Natural killer cell (primary cell): ENCODE data around the gene HES3. TPM values are rescaled to one million over a fixed set of nuclear protein-coding genes. Genes with fewer than 3 reads are reported as not detected.

ENCODE experiments used
- ATAC-seq, 3 donors: fragments of 150-1000 bp in 2 of 3; fragments of 200-7000 bp in 1 of 3; cut with Tn5 transposase; 1 replicate in 1 of 3; 2 replicates in 2 of 3; pipeline ENCODE4 v1.10.0; 2021; ENCODE audit warnings: mild to moderate bottlenecking in 2 of 3, moderate library complexity in 2 of 3
- DNase-seq, 2 donors: peaks; one replicate each; pipeline versions ENCODE4 v3.0.0 to v3.0.0-alpha.2; 2013 to 2021; ENCODE audit warnings: mixed read lengths in 1 of 2
- H3K27ac ChIP-seq: one replicate; pipeline ENCODE4 v1.5.1; 2013; ENCODE audit warnings: mild to moderate bottlenecking, low read length
- H3K27me3 ChIP-seq: one replicate; pipeline ENCODE4 v1.6.1; 2013; ENCODE audit warnings: low read length; ENCODE audit not compliant: control insufficient read depth, insufficient read depth
- H3K36me3 ChIP-seq: one replicate; pipeline ENCODE4 v1.6.1; 2013; ENCODE audit warnings: low read length; ENCODE audit not compliant: control insufficient read depth, insufficient read depth
- H3K4me1 ChIP-seq: one replicate; pipeline ENCODE4 v1.6.1; 2013; ENCODE audit warnings: low read length; ENCODE audit not compliant: control insufficient read depth, insufficient read depth
- H3K4me3 ChIP-seq: one replicate; pipeline ENCODE4 v1.5.1; 2013; ENCODE audit warnings: low read length
- H3K9me3 ChIP-seq: one replicate; pipeline ENCODE4 v1.6.1; 2013; ENCODE audit warnings: low read length; ENCODE audit not compliant: control insufficient read depth, insufficient read depth
- H3K27ac Mint-ChIP-seq, 2 donors: one replicate each; pipeline ENCODE4 v1.8.0; 2022; ENCODE audit warnings: mild to moderate bottlenecking in 2 of 2, mixed read lengths in 2 of 2, moderate library complexity in 1 of 2
- H3K27me3 Mint-ChIP-seq, 2 donors: one replicate each; pipeline ENCODE4 v1.8.0; 2022; ENCODE audit warnings: low read depth in 2 of 2, mixed read lengths in 2 of 2
- H3K36me3 Mint-ChIP-seq: one replicate; pipeline ENCODE4 v1.8.0; 2022; ENCODE audit warnings: mixed read lengths
- H3K4me1 Mint-ChIP-seq, 2 donors: one replicate each; pipeline ENCODE4 v1.8.0; 2022; ENCODE audit warnings: mixed read lengths in 2 of 2
- H3K4me3 Mint-ChIP-seq: one replicate; pipeline ENCODE4 v1.8.0; 2022; ENCODE audit warnings: mild to moderate bottlenecking, moderate library complexity, mixed read lengths
- H3K9me3 Mint-ChIP-seq, 2 donors: one replicate each; pipeline ENCODE4 v1.8.0; 2022; ENCODE audit warnings: mixed read lengths in 2 of 2
- WGBS: methylation state at CpG from one replicate; pipeline ENCODE4 v1.1.7; 2013; ENCODE audit warnings: missing lambda C conversion rate; ENCODE audit not compliant: insufficient coverage; 5-methylcytosine and 5-hydroxymethylcytosine counted together
- intact Hi-C: fragments of 100-400 bp; cut with micrococcal nuclease; formaldehyde crosslinking; loops from one replicate; pipeline ENCODE4 v1.14.2; 2022
- total RNA-seq, 4 donors: library from RNA; stranded (reverse); fragments of 120-200 nt in 1 of 4; gene quantifications; one replicate each; pipeline versions ENCODE4 v1.2.3 to v1.2.4, GENCODE V29; 2013 to 2022
- TF ChIP-seq, protein P1 (sequence below): fragments of 200-600 bp; IDR thresholded peaks from one replicate; pipeline ENCODE4 v1.8.0; 2022; ENCODE audit warnings: antibody characterized with exemption

The HES3 gene
- total RNA-seq, 3 donors from 2014 or later (not counting 1 experiment from before 2014, with no cell fraction given) = not detected

DNA sequence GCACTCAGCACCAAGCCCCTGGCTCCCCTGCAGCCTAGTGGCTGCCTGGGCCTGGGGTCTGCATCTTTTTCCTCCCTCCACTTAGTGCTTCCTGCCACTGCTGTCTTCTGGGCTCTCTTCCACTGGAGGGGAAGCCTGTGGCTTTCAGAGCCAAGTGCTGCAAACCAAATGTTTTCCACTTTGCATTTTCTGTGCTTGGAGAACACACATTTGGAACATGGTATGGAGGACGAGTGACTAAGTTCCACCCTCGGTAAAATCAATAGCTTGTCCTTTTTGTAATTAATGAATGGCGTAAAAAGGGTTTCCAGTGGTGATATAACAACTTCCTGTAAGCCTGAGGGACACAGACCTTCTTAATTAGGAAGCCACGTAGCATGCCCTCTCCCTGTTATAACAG, 27.0 kb downstream of the HES3 start:
- TF ChIP-seq, protein P1, sequence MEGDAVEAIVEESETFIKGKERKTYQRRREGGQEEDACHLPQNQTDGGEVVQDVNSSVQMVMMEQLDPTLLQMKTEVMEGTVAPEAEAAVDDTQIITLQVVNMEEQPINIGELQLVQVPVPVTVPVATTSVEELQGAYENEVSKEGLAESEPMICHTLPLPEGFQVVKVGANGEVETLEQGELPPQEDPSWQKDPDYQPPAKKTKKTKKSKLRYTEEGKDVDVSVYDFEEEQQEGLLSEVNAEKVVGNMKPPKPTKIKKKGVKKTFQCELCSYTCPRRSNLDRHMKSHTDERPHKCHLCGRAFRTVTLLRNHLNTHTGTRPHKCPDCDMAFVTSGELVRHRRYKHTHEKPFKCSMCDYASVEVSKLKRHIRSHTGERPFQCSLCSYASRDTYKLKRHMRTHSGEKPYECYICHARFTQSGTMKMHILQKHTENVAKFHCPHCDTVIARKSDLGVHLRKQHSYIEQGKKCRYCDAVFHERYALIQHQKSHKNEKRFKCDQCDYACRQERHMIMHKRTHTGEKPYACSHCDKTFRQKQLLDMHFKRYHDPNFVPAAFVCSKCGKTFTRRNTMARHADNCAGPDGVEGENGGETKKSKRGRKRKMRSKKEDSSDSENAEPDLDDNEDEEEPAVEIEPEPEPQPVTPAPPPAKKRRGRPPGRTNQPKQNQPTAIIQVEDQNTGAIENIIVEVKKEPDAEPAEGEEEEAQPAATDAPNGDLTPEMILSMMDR = no peak
- DNase-seq (no peak), ATAC-seq (no peak)
- no peaks in the 10 kb centered on the region for H3K9me3 Mint-ChIP-seq
- H3K4me1 Mint-ChIP-seq = no peaks in the 10 kb centered on the region
- H3K4me3 Mint-ChIP-seq = no peak overlapping the region
- Histone ChIP-seq H3K27ac (no peak overlapping the region), H3K4me3 (no peak overlapping the region), H3K9me3 (no peaks in the 10 kb centered on the region), H3K27me3 (no peaks in the 10 kb centered on the region), H3K36me3 (no peaks in the 10 kb centered on the region), H3K4me1 (no peaks in the 10 kb centered on the region)
- H3K27me3 Mint-ChIP-seq = no peaks in the 10 kb centered on the region
- intact Hi-C loops = no loop called here
- no peaks in the 10 kb centered on the region for H3K36me3 Mint-ChIP-seq
- H3K27ac Mint-ChIP-seq = no peak overlapping the region
- 69% methylated on average over 4 of the region's 4 CpGs for WGBS

GRCh38 chr1:6271554-6271953, 27.6 kb downstream of the HES3 start:
- TF ChIP-seq, protein P1 = no peak
- H3K27ac ChIP-seq = no peak overlapping the region
- Mint-ChIP-seq H3K4me3 (no peak overlapping the region), H3K36me3 (no peaks in the 10 kb centered on the region), H3K27ac (no peak overlapping the region), H3K27me3 (no peaks in the 10 kb centered on the region), H3K9me3 (no peaks in the 10 kb centered on the region), H3K4me1 (no peaks in the 10 kb centered on the region)
- DNase-seq (no peak), ATAC-seq (no peak)
- H3K9me3 ChIP-seq = no peaks in the 10 kb centered on the region
- no peaks in the 10 kb centered on the region for H3K36me3 ChIP-seq
- intact Hi-C loops = no loop called here
- WGBS = 98% methylated on average over 12 of the region's 12 CpGs
- no peaks in the 10 kb centered on the region for H3K27me3 ChIP-seq
- H3K4me1 ChIP-seq = no peaks in the 10 kb centered on the region
- no peak overlapping the region for H3K4me3 ChIP-seq

- TF ChIP-seq, protein P1 = no peak
- H3K4me3 Mint-ChIP-seq = no peak overlapping the region
- no peaks in the 10 kb centered on the region for H3K9me3 ChIP-seq
- no peaks in the 10 kb centered on the region for H3K36me3 Mint-ChIP-seq
- WGBS = 93% methylated on average over 9 of the region's 9 CpGs
- DNase-seq (no peak), ATAC-seq (no peak)
- no peak overlapping the region for H3K4me3 ChIP-seq
- no peaks in the 10 kb centered on the region for H3K9me3 Mint-ChIP-seq
- no peaks in the 10 kb centered on the region for H3K27me3 Mint-ChIP-seq
- H3K27ac ChIP-seq = no peak overlapping the region
- intact Hi-C loops = no loop called here
- no peaks in the 10 kb centered on the region for H3K36me3 ChIP-seq
- H3K27me3 ChIP-seq = no peaks in the 10 kb centered on the region
- H3K4me1 Mint-ChIP-seq = peaks cover 0 to 1% of the 10 kb centered on the region in 2 donors
- H3K4me1 ChIP-seq = no peaks in the 10 kb centered on the region
- H3K27ac Mint-ChIP-seq = no peak overlapping the region
Observed at GRCh38 chr1:6272452-6272851, 28.5 kb downstream of the HES3 start.

DNA sequence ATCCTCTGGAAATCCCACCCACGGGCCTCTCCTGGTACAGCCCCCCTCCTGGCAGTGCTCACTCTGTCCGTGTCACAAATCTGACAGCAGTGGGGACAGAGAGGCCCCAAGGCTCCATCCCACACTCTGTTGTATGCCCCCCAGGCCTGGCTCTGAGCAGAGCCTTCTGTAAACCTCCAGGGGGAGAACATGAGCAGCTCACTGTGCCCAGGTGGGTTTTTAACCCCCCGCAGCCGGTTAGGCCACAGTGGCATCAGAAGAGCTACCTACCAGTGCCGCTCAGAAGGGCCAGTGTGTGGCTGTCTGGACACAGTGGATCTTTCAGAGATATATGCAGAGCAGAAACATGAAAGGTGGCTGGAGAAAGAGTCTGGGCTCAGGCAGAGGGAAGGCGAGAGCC, 28.9 kb downstream of the HES3 start:
- no peaks in the 10 kb centered on the region for H3K27me3 ChIP-seq
- Mint-ChIP-seq H3K27ac (no peak overlapping the region), H3K9me3 (no peaks in the 10 kb centered on the region), H3K36me3 (no peaks in the 10 kb centered on the region), H3K4me3 (no peak overlapping the region), H3K4me1 (peaks cover 0 to 5% of the 10 kb centered on the region in 2 donors), H3K27me3 (no peaks in the 10 kb centered on the region)
- no peaks in the 10 kb centered on the region for H3K9me3 ChIP-seq
- ATAC-seq (no peak), DNase-seq (no peak)
- no peak overlapping the region for H3K4me3 ChIP-seq
- TF ChIP-seq, protein P1 = no peak
- WGBS = 93% methylated on average over 6 of the region's 6 CpGs
- intact Hi-C loops = no loop called here
- H3K27ac ChIP-seq = no peak overlapping the region
- H3K4me1 ChIP-seq = no peaks in the 10 kb centered on the region
- H3K36me3 ChIP-seq = no peaks in the 10 kb centered on the region
